PC-3 (cell line): ENCODE data around the gene TRAF3. TPM values are rescaled to one million over a fixed set of nuclear protein-coding genes. Genes with fewer than 3 reads are reported as not detected.

ENCODE experiments used
- ATAC-seq: fragments of 200-7000 bp; cut with Tn5 transposase; 2 replicates; pipeline ENCODE4 v1.9.1; 2020; ENCODE audit warnings: mild to moderate bottlenecking, moderate library complexity
- BruUV-seq: library from RNA; stranded (reverse); fragments of 400-500 nt; replicated peaks from 2 replicates; lab custom pipeline; 2021; lab: Mats Ljungman, UMichigan
- CTCF ChIA-PET: fragments of 300-600 bp; sonication (Branson Sonifier 250); formaldehyde crosslinking; loops from one replicate; lab custom pipeline; 2022; ENCODE audit warnings: antibody characterized with exemption; lab: Charles Lee
- POLR2A ChIA-PET: fragments of 300-600 bp; sonication (Branson Sonifier 250); formaldehyde crosslinking; loops from one replicate; lab custom pipeline; 2022; ENCODE audit warnings: antibody characterized with exemption; ENCODE audit not compliant: unreplicated experiment; lab: Charles Lee
- DNase-seq: peaks from one replicate; pipeline ENCODE4 v3.0.0-alpha.2; 2015
- H2AFZ ChIP-seq: fragments of 300-600 bp; sonication (generic); 2 replicates; pipeline ENCODE4 v1.6.0; 2016; ENCODE audit warnings: antibody characterized with exemption, low read length
- H3F3A ChIP-seq: fragments of 300-600 bp; sonication (generic); one replicate; pipeline ENCODE4 v1.6.0; 2017; ENCODE audit warnings: antibody characterized with exemption, low read length, control low read depth, mild to moderate bottlenecking; ENCODE audit not compliant: unreplicated experiment
- H3K27ac ChIP-seq: fragments of 300-600 bp; sonication (generic); 2 replicates; pipeline ENCODE4 v1.5.1; 2016; ENCODE audit warnings: mild to moderate bottlenecking, low read length
- H3K27me3 ChIP-seq: fragments of 300-600 bp; sonication (generic); 2 replicates; pipeline ENCODE4 v1.6.1; 2016; ENCODE audit warnings: low read length, mixed read lengths
- H3K36me3 ChIP-seq: fragments of 300-600 bp; sonication (generic); 2 replicates; pipeline ENCODE4 v1.6.1; 2016; ENCODE audit warnings: low read depth, mixed run types, low read length, mixed read lengths
- H3K4me1 ChIP-seq: fragments of 300-600 bp; sonication (generic); 2 replicates; pipeline ENCODE4 v1.5.1; 2016; ENCODE audit warnings: low read length; ENCODE audit not compliant: insufficient read depth
- H3K4me2 ChIP-seq: fragments of 300-600 bp; sonication (generic); 2 replicates; pipeline ENCODE4 v1.6.0; 2016; ENCODE audit warnings: low read length
- H3K4me3 ChIP-seq: fragments of 300-600 bp; sonication (generic); 2 replicates; pipeline ENCODE4 v1.5.1; 2016; ENCODE audit warnings: mild to moderate bottlenecking, low read length, mixed read lengths
- H3K79me2 ChIP-seq: fragments of 300-600 bp; sonication (generic); 2 replicates; pipeline ENCODE4 v1.6.1; 2017; ENCODE audit warnings: low read length, mixed read lengths
- H3K9ac ChIP-seq: fragments of 300-600 bp; sonication (generic); 2 replicates; pipeline ENCODE4 v1.6.0; 2016; ENCODE audit warnings: mild to moderate bottlenecking, low read length
- H3K9me2 ChIP-seq: fragments of 300-600 bp; sonication (generic); replicated peaks from 2 replicates; pipeline ENCODE4 v1.6.1; 2016; ENCODE audit warnings: mixed run types, low read length, mixed read lengths
- H3K9me3 ChIP-seq: fragments of 300-600 bp; sonication (generic); 2 replicates; pipeline ENCODE4 v1.6.1; 2016; ENCODE audit warnings: low read length, mixed read lengths
- H4K20me1 ChIP-seq: fragments of 300-600 bp; sonication (generic); 2 replicates; pipeline ENCODE4 v1.6.1; 2016; ENCODE audit warnings: low read length, mixed read lengths
- EZH2 ChIP-seq: fragments of 300-600 bp; sonication (generic); IDR thresholded peaks from one replicate; pipeline ENCODE4 v1.6.1; 2017; ENCODE audit warnings: antibody characterized with exemption, mild to moderate bottlenecking, low read length; ENCODE audit not compliant: unreplicated experiment
- EZH2phosphoT487 ChIP-seq: fragments of 300-600 bp; sonication (generic); IDR thresholded peaks from 2 replicates; pipeline ENCODE4 v1.6.1; 2018; ENCODE audit warnings: mild to moderate bottlenecking, antibody characterized with exemption, low read length, borderline replicate concordance
- intact Hi-C: fragments of 100-400 bp; cut with micrococcal nuclease; formaldehyde crosslinking; loops from 2 replicates; pipeline ENCODE4 v1.9.0; 2023
- total RNA-seq: library from RNA; depleted of rRNA; stranded (reverse); fragments of >200 nt; gene quantifications from 2 replicates; pipeline ENCODE4 v1.2.3, GENCODE V29; 2014
- TF ChIP-seq, protein P1 (sequence below): fragments of 300-600 bp; sonication (generic); conservative IDR thresholded peaks from 2 replicates; pipeline ENCODE4 v1.5.1; 2017; ENCODE audit warnings: antibody characterized with exemption, low read depth, mild to moderate bottlenecking, low read length

The TRAF3 gene
- total RNA-seq, 1 experiment from 2014 or later, result 19.4 TPM

DNA sequence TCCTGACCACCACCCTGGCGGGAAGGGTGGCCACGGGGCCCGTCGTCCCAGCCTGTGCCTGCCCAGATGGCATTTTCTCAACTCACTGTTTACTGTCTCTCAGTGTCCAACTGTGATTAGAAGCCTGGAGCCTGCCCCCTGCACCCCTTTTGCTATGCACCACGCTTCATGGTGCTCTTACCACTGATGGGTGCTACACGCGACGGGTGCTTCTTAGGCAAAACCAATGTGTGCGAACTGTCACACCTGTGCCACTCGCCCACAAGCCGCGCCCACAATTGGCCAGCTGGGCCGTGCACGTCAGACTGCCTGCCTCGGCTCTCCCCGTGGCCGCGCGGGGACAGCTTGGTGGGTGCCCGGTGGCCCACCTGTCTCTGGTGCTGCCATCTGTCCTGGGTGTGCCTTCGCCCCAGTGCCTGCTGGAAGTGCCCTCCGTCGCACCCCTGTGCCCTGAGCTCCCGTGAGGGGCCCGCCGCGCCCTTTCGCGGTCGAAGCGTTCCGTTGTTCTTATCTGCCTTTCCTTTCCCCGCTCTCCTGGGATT, 130.1 kb downstream of the TRAF3 start:
- intact Hi-C loops, result no loop called here
- no peaks in the 10 kb centered on the region for H3F3A ChIP-seq
- H3K9me2 ChIP-seq, result no peaks in the 10 kb centered on the region
- no peak overlapping the region for H3K27ac ChIP-seq
- CTCF ChIA-PET, result no interaction called here
- no peak for TF ChIP-seq EZH2
- no peak for TF ChIP-seq EZH2phosphoT487
- TF ChIP-seq, protein P1, sequence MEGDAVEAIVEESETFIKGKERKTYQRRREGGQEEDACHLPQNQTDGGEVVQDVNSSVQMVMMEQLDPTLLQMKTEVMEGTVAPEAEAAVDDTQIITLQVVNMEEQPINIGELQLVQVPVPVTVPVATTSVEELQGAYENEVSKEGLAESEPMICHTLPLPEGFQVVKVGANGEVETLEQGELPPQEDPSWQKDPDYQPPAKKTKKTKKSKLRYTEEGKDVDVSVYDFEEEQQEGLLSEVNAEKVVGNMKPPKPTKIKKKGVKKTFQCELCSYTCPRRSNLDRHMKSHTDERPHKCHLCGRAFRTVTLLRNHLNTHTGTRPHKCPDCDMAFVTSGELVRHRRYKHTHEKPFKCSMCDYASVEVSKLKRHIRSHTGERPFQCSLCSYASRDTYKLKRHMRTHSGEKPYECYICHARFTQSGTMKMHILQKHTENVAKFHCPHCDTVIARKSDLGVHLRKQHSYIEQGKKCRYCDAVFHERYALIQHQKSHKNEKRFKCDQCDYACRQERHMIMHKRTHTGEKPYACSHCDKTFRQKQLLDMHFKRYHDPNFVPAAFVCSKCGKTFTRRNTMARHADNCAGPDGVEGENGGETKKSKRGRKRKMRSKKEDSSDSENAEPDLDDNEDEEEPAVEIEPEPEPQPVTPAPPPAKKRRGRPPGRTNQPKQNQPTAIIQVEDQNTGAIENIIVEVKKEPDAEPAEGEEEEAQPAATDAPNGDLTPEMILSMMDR, result no peak
- H4K20me1 ChIP-seq, result no peaks in the 10 kb centered on the region
- H3K4me2 ChIP-seq, result no peak overlapping the region
- no peak overlapping the region for H3K9ac ChIP-seq
- H3K36me3 ChIP-seq, result peaks cover 2% of the 10 kb centered on the region; the same call in 1 of the 2 replicates
- POLR2A ChIA-PET, result no interaction called here
- H3K9me3 ChIP-seq, result no peaks in the 10 kb centered on the region
- no TSS peak for BruUV-seq
- ATAC-seq (no peak), DNase-seq (no peak)
- no peak overlapping the region for H3K4me3 ChIP-seq
- H3K27me3 ChIP-seq, result no peaks in the 10 kb centered on the region
- H2AFZ ChIP-seq, result no peak overlapping the region
- H3K4me1 ChIP-seq, result no peaks in the 10 kb centered on the region
- no peaks in the 10 kb centered on the region for H3K79me2 ChIP-seq

DNA sequence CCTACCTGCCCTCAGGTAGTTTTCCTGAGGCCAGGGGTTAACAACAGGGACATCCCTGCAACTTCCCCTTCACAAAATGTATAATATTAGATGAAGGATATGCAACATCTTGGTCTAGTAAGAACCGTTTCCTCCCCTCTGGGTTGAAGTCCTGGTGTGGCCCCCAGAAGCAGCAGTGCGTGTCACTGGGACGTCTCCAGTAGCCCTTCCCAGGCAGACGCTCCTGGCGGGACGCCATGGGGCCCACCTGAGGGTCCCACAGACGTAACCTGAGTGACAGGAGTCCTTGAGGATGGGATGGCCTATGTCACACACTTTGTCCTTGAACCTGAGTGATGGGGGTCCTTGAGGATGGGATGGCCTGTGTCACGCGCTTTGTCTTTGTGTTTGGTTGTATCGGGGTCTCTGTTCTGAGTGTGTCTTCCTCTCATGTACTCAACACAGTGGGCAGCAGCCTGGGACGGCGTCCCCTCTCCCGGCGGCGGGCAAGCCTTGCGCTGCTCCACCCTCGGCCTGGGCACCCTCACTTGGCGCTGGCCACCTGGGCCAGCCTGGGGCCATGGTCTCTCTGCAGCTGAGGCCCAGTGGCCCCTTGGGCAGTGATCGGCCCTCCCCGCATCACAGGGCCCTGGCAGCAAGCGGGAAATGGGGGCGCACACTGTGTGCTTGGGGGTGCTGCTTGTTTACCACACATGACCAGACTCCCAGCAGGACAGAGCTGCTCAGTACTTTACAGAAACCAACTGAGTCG, 130.9 kb downstream of the TRAF3 start:
- peaks cover 2% of the 10 kb centered on the region; the same call in 1 of the 2 replicates for H3K36me3 ChIP-seq
- no peak overlapping the region for H3K9ac ChIP-seq
- no peak for DNase-seq
- POLR2A ChIA-PET, result no interaction called here
- no peaks in the 10 kb centered on the region for H4K20me1 ChIP-seq
- no peak overlapping the region for H3K4me3 ChIP-seq
- BruUV-seq, result no TSS peak
- H3K79me2 ChIP-seq, result no peaks in the 10 kb centered on the region
- intact Hi-C loops, result no loop called here
- no peak for ATAC-seq
- no peaks in the 10 kb centered on the region for H3K9me3 ChIP-seq
- H2AFZ ChIP-seq, result no peak overlapping the region
- no peaks in the 10 kb centered on the region for H3K9me2 ChIP-seq
- H3K27ac ChIP-seq, result no peak overlapping the region
- no peak overlapping the region for H3K4me2 ChIP-seq
- CTCF ChIA-PET, result no interaction called here
- TF ChIP-seq EZH2phosphoT487 (no peak), EZH2 (no peak)
- TF ChIP-seq, protein P1, result no peak
- no peaks in the 10 kb centered on the region for H3K4me1 ChIP-seq
- no peaks in the 10 kb centered on the region for H3K27me3 ChIP-seq
- H3F3A ChIP-seq, result no peaks in the 10 kb centered on the region
